Suprapubic skin (tissue), 4 donors: ENCODE measurements around the gene XXYLT1. TPM values are rescaled to one million over a fixed set of nuclear protein-coding genes. Genes with fewer than 3 reads are reported as not detected.

ENCODE experiments used
- DNase-seq, 2 donors: peaks; one replicate each; pipeline ENCODE4 v3.0.0-alpha.2; 2019; ENCODE audit warnings: low spot score in 2 of 2
- H3K27ac ChIP-seq: fragments of 200-600 bp; sonication (generic); one replicate; pipeline ENCODE4 v1.5.1; 2019
- H3K27me3 ChIP-seq: fragments of 200-600 bp; sonication (generic); one replicate; pipeline ENCODE4 v1.5.1; 2019
- H3K36me3 ChIP-seq: fragments of 200-600 bp; sonication (generic); one replicate; pipeline ENCODE4 v1.5.1; 2019
- H3K4me1 ChIP-seq: fragments of 200-600 bp; sonication (generic); one replicate; pipeline ENCODE4 v1.5.1; 2019
- H3K4me3 ChIP-seq: fragments of 200-600 bp; sonication (generic); one replicate; pipeline ENCODE4 v1.5.1; 2019; ENCODE audit warnings: mild to moderate bottlenecking
- H3K9me3 ChIP-seq: fragments of 200-600 bp; sonication (generic); one replicate; pipeline ENCODE4 v1.5.1; 2019
- EP300 ChIP-seq: sonication (generic); formaldehyde crosslinking; IDR thresholded peaks from one replicate; pipeline ENCODE4 v1.6.1; 2017; ENCODE audit warnings: antibody characterized with exemption
- POLR2A ChIP-seq, 2 donors: fragments of 450-650 bp; IDR thresholded peaks; one replicate each; pipeline ENCODE4 v1.6.1; 2017; ENCODE audit warnings: antibody characterized with exemption in 2 of 2, mild to moderate bottlenecking in 2 of 2, moderate library complexity in 2 of 2
- POLR2AphosphoS5 ChIP-seq, 3 donors: sonication (generic); formaldehyde crosslinking; IDR thresholded peaks; one replicate each; pipeline ENCODE4 v1.6.1; 2017; ENCODE audit warnings: antibody characterized with exemption in 3 of 3
- WGBS: methylation state at CpG from one replicate; pipeline ENCODE4 v1.1.5; 2018; 5-methylcytosine and 5-hydroxymethylcytosine counted together
- total RNA-seq, 4 donors: library from RNA; depleted of rRNA; stranded (reverse); fragments of >200 nt; gene quantifications; one replicate each; pipeline ENCODE4 v1.1.0, GENCODE V29; 2016
- TF ChIP-seq, protein P1 (sequence below), 2 donors: fragments of 200-600 bp in 1 of 2; fragments of 450-650 bp in 1 of 2; sonication (generic) in 1 of 2; IDR thresholded peaks; one replicate each; pipeline ENCODE4 v1.5.1; 2016 to 2019; ENCODE audit warnings: antibody characterized with exemption in 2 of 2, mild to moderate bottlenecking in 1 of 2, moderate library complexity in 1 of 2

The XXYLT1 gene
- total RNA-seq, 4 donors from 2014 or later, result 8.0 to 19.4 (median 13.2) TPM

DNA sequence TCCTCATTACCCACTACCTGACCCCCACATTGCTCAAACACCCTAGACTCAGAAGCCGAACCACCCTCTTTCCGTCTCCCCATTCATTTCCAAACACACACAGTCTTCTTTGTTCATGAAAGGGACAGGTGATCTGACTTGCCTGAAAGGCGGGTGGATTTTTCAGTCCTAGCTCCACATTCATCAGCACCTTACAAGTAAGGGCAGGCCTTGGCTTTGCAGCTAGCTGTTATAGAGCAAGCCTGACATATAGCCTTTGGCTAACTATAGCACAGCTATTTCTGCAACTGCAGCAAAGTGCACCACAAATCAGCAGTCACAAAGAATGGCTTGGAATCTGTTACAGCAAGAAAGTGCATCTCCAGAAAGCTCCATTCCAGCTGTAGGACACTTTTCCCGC lies 139.8 kb downstream of the XXYLT1 start:
- no peaks in the 10 kb centered on the region for H3K9me3 ChIP-seq
- peak in 2 of 3 donors; percentile 33 to 49 for TF ChIP-seq POLR2AphosphoS5 (IDR thresholded peaks at IDR 0.05)
- no peak for TF ChIP-seq EP300
- TF ChIP-seq POLR2A (IDR thresholded peaks at IDR 0.05), result no peak
- TF ChIP-seq, protein P1, sequence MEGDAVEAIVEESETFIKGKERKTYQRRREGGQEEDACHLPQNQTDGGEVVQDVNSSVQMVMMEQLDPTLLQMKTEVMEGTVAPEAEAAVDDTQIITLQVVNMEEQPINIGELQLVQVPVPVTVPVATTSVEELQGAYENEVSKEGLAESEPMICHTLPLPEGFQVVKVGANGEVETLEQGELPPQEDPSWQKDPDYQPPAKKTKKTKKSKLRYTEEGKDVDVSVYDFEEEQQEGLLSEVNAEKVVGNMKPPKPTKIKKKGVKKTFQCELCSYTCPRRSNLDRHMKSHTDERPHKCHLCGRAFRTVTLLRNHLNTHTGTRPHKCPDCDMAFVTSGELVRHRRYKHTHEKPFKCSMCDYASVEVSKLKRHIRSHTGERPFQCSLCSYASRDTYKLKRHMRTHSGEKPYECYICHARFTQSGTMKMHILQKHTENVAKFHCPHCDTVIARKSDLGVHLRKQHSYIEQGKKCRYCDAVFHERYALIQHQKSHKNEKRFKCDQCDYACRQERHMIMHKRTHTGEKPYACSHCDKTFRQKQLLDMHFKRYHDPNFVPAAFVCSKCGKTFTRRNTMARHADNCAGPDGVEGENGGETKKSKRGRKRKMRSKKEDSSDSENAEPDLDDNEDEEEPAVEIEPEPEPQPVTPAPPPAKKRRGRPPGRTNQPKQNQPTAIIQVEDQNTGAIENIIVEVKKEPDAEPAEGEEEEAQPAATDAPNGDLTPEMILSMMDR (IDR thresholded peaks at IDR 0.05), result no peak
- no peak overlapping the region for H3K4me3 ChIP-seq
- H3K36me3 ChIP-seq, result no peaks in the 10 kb centered on the region
- no peak for DNase-seq
- H3K27me3 ChIP-seq, result no peaks in the 10 kb centered on the region
- H3K4me1 ChIP-seq, result peaks cover 33% of the 10 kb centered on the region
- WGBS, result 61% methylated on average over 4 of the region's 4 CpGs
- H3K27ac ChIP-seq, result peak overlapping the region; percentile 30

- no peaks in the 10 kb centered on the region for H3K9me3 ChIP-seq
- no peak overlapping the region for H3K27ac ChIP-seq
- H3K27me3 ChIP-seq, result no peaks in the 10 kb centered on the region
- no peak for DNase-seq
- H3K4me3 ChIP-seq, result no peak overlapping the region
- H3K4me1 ChIP-seq, result peaks cover 33% of the 10 kb centered on the region
- TF ChIP-seq POLR2A (IDR thresholded peaks at IDR 0.05) (no peak), EP300 (no peak), POLR2AphosphoS5 (IDR thresholded peaks at IDR 0.05) (no peak)
- TF ChIP-seq, protein P1 (IDR thresholded peaks at IDR 0.05), result no peak
- 51% methylated on average over 11 of the region's 11 CpGs for WGBS
- H3K36me3 ChIP-seq, result no peaks in the 10 kb centered on the region
These were observed 141.1 kb downstream of the XXYLT1 start for GRCh38 chr3:195129644-195130492.

GRCh38 chr3:195129072-195129643 lies 141.8 kb downstream of the XXYLT1 start:
- TF ChIP-seq, protein P1 (IDR thresholded peaks at IDR 0.05), result no peak
- TF ChIP-seq EP300 (no peak), POLR2A (IDR thresholded peaks at IDR 0.05) (no peak), POLR2AphosphoS5 (IDR thresholded peaks at IDR 0.05) (no peak)
- H3K4me1 ChIP-seq, result peaks cover 33% of the 10 kb centered on the region
- no peak overlapping the region for H3K4me3 ChIP-seq
- no peak for DNase-seq
- no peaks in the 10 kb centered on the region for H3K9me3 ChIP-seq
- H3K27ac ChIP-seq, result no peak overlapping the region
- H3K36me3 ChIP-seq, result no peaks in the 10 kb centered on the region
- no peaks in the 10 kb centered on the region for H3K27me3 ChIP-seq
- 80% methylated on average over 12 of the region's 12 CpGs for WGBS

DNA sequence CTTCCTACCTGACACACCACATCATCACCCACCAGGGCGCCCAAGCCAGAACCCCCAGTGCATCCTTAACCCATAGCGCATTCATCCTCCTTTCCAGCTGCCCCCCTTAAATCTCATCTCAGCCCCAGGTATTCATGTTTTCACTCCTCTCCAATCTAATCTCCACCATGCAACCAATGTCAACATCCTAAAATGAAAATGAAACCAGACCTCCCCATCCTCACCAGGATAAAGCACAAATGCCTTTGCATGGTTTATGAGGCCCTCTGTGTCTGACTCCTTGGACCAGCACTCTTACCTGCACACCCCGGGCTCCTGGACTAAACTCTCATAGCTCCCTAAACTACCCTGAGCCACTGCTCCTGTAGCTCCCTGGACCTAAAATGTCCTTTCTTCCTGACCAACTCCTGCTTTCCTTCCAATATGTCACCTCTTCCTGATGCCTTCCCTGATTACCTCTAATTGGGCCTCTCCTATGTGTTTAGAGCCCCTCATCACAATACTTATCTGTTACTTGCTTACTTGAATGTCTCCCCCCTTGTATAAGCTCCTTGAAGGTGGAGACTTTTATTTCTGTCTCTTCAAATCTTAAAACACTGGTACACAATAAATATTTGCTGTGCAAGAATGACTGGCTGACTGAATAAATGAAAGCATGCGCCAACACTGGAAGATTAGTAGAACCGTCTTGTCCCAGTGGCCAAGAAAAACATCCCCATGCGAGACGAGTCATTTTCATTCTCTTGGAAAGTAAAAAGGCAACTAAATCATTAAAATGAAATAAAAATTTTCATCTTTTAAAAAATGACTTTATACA lies 142.5 kb downstream of the XXYLT1 start:
- H3K27ac ChIP-seq, result no peak overlapping the region
- 68% methylated on average over 7 of the region's 7 CpGs for WGBS
- no peak overlapping the region for H3K4me3 ChIP-seq
- no peaks in the 10 kb centered on the region for H3K36me3 ChIP-seq
- no peak for DNase-seq
- TF ChIP-seq POLR2A (IDR thresholded peaks at IDR 0.05) (no peak), POLR2AphosphoS5 (IDR thresholded peaks at IDR 0.05) (no peak), EP300 (no peak)
- TF ChIP-seq, protein P1 (IDR thresholded peaks at IDR 0.05), result no peak
- H3K9me3 ChIP-seq, result no peaks in the 10 kb centered on the region
- peaks cover 30% of the 10 kb centered on the region for H3K4me1 ChIP-seq
- H3K27me3 ChIP-seq, result no peaks in the 10 kb centered on the region
